Measurements from ENCODE around the gene C4BPB.
A peak's percentile ranks its signal among the peaks of the same experiment; 100 is the strongest.

Gene C4BPB

GRCh38 chr1:207058878-207059867 lies 29.5 kb upstream of the C4BPB start:
- DNase-seq (ENCODE audit: extremely low read depth in 1 of 2, low read depth in 1 of 2) = no peak

GRCh38 chr1:207059881-207060280 lies 28.8 kb upstream of the C4BPB start:
- DNase-seq (ENCODE audit: extremely low read depth in 1 of 2, low read depth in 1 of 2) = no peak

GRCh38 chr1:207060596-207060995 lies 28.1 kb upstream of the C4BPB start:
- DNase-seq (ENCODE audit: extremely low read depth in 1 of 2, low read depth in 1 of 2) = no peak

GRCh38 chr1:207062058-207062457 lies 26.6 kb upstream of the C4BPB start:
- DNase-seq (ENCODE audit: extremely low read depth in 1 of 2, low read depth in 1 of 2) = no peak

GRCh38 chr1:207063014-207063413 lies 25.6 kb upstream of the C4BPB start:
- no peak for DNase-seq (ENCODE audit: extremely low read depth in 1 of 2, low read depth in 1 of 2)

- no peak for DNase-seq (ENCODE audit: extremely low read depth in 1 of 2, low read depth in 1 of 2)
Measured at GRCh38 chr1:207064561-207064960, 24.1 kb upstream of the C4BPB start.

- no peak for DNase-seq (ENCODE audit: extremely low read depth in 1 of 2, low read depth in 1 of 2)
Measured at GRCh38 chr1:207067185-207067584, 21.5 kb upstream of the C4BPB start.

GRCh38 chr1:207067665-207068064 lies 21.0 kb upstream of the C4BPB start:
- DNase-seq (ENCODE audit: extremely low read depth in 1 of 2, low read depth in 1 of 2) = no peak

GRCh38 chr1:207069061-207069460 lies 19.6 kb upstream of the C4BPB start:
- DNase-seq (ENCODE audit: extremely low read depth in 1 of 2, low read depth in 1 of 2) = no peak

GRCh38 chr1:207069858-207070506 lies 18.7 kb upstream of the C4BPB start:
- no peak for DNase-seq (ENCODE audit: extremely low read depth in 1 of 2, low read depth in 1 of 2)

- DNase-seq (ENCODE audit: extremely low read depth in 1 of 2, low read depth in 1 of 2) = no peak
Measured at GRCh38 chr1:207070811-207071210, 17.8 kb upstream of the C4BPB start.

- no peak for DNase-seq (ENCODE audit: extremely low read depth in 1 of 2, low read depth in 1 of 2)
Measured at GRCh38 chr1:207071426-207071825, 17.2 kb upstream of the C4BPB start.

GRCh38 chr1:207072233-207072632 lies 16.4 kb upstream of the C4BPB start:
- DNase-seq (ENCODE audit: extremely low read depth in 1 of 2, low read depth in 1 of 2) = no peak

- DNase-seq (ENCODE audit: extremely low read depth in 1 of 2, low read depth in 1 of 2) = no peak
Measured at GRCh38 chr1:207073906-207074820, 14.5 kb upstream of the C4BPB start.

GRCh38 chr1:207076181-207076955 lies 12.3 kb upstream of the C4BPB start:
- DNase-seq (ENCODE audit: extremely low read depth in 1 of 2, low read depth in 1 of 2) = no peak

- no peak for DNase-seq (ENCODE audit: extremely low read depth in 1 of 2, low read depth in 1 of 2)
Measured at GRCh38 chr1:207077012-207077411, 11.6 kb upstream of the C4BPB start.

GRCh38 chr1:207077470-207078377 lies 10.9 kb upstream of the C4BPB start:
- DNase-seq (ENCODE audit: extremely low read depth in 1 of 2, low read depth in 1 of 2) = peak in 1 of 2 donors; percentile 23

GRCh38 chr1:207078578-207079132 lies 10.0 kb upstream of the C4BPB start:
- DNase-seq (ENCODE audit: extremely low read depth in 1 of 2, low read depth in 1 of 2) = no peak

GRCh38 chr1:207079706-207080241 lies 8.9 kb upstream of the C4BPB start:
- no peak for DNase-seq (ENCODE audit: extremely low read depth in 1 of 2, low read depth in 1 of 2)

Data from stimulated activated CD8-positive, alpha-beta memory T cell treated with anti-CD3 and anti-CD28 coated beads, Interleukin-7, amount 100 ng/mL, for 48 hours (primary cell).